SK-N-SH (cell line): ENCODE data around the gene ATR. TPM values are rescaled to one million over a fixed set of nuclear protein-coding genes. Genes with fewer than 3 reads are reported as not detected.
A peak's percentile ranks its signal among the peaks of the same experiment; 100 is the strongest.

ENCODE experiments used
- CTCF ChIA-PET: fragments of 300-600, 350-600 bp; formaldehyde crosslinking; extraction: SDS; loops from one replicate; lab custom pipeline; 2021; lab: Yijun Ruan, JAX
- POLR2A ChIA-PET: fragments of 350-600 bp; sonication (Branson Sonifier 250); formaldehyde crosslinking; extraction: SDS; loops from one replicate; lab custom pipeline; 2020; ENCODE audit warnings: antibody characterized with exemption, inconsistent platforms; lab: Yijun Ruan, JAX
- DNase-seq: peaks from one replicate; pipeline ENCODE4 v3.0.0; 2012
- H2AFZ ChIP-seq: fragments of 200-600 bp; sonication (generic); 2 replicates; pipeline ENCODE4 v1.8.1; 2016; ENCODE audit warnings: antibody characterized with exemption, mild to moderate bottlenecking, low read depth
- H3F3A ChIP-seq: fragments of 200-600 bp; sonication (generic); replicated peaks from 2 replicates; pipeline ENCODE3; 2016; ENCODE audit warnings: antibody characterized with exemption, mild to moderate bottlenecking; ENCODE audit not compliant: insufficient read depth
- H3K27ac ChIP-seq, 2 experiments: fragments of 200-500 bp in 1 of 2; fragments of 200-600 bp in 1 of 2; sonication (Bioruptor generic) in 1 of 2; sonication (generic), shearing (Covaris generic) in 1 of 2; 2 replicates each; pipeline versions ENCODE4 v1.5.1 to v1.6.1; 2014 to 2016; ENCODE audit warnings: low read depth in 2 of 2, inconsistent platforms in 1 of 2, low read length in 1 of 2, mild to moderate bottlenecking in 1 of 2, mixed read lengths in 1 of 2
- H3K27me3 ChIP-seq: fragments of 200-600 bp; sonication (generic), shearing (Covaris generic); 2 replicates; pipeline ENCODE4 v1.6.1; 2016; ENCODE audit warnings: mixed run types; ENCODE audit not compliant: insufficient read depth
- H3K36me3 ChIP-seq, 2 experiments: fragments of 200-500 bp in 1 of 2; fragments of 200-600 bp in 1 of 2; sonication (Bioruptor generic) in 1 of 2; sonication (generic) in 1 of 2; replicated peaks in 1 of 2; 2 replicates each; pipeline versions ENCODE3 to v1.5.1; 2014 to 2016; ENCODE audit warnings: low read length in 1 of 2, mild to moderate bottlenecking in 1 of 2; ENCODE audit not compliant: insufficient read depth in 2 of 2, control insufficient read depth in 1 of 2
- H3K4me1 ChIP-seq, 2 experiments: fragments of 200-500 bp in 1 of 2; fragments of 200-600 bp in 1 of 2; sonication (Bioruptor generic) in 1 of 2; sonication (generic), shearing (Covaris generic) in 1 of 2; 2 replicates each; pipeline versions ENCODE4 v1.5.1 to v1.6.1; 2014 to 2016; ENCODE audit warnings: low read depth in 1 of 2, low read length in 1 of 2, mixed run types in 1 of 2; ENCODE audit not compliant: insufficient read depth in 2 of 2, control insufficient read depth in 1 of 2
- H3K4me2 ChIP-seq: fragments of 200-600 bp; sonication (generic), shearing (Covaris generic); 2 replicates; pipeline ENCODE4 v1.6.1; 2017; ENCODE audit warnings: mixed run types
- H3K4me3 ChIP-seq, 2 experiments: fragments of 200-500 bp in 1 of 2; fragments of 200-600 bp in 1 of 2; sonication (Bioruptor generic) in 1 of 2; sonication (generic), shearing (Covaris generic) in 1 of 2; 2 replicates each; pipeline versions ENCODE4 v1.5.1 to v1.8.1; 2014 to 2016; ENCODE audit warnings: low read depth in 2 of 2, inconsistent platforms in 1 of 2, low read length in 1 of 2, mild to moderate bottlenecking in 1 of 2, mixed read lengths in 1 of 2, moderate library complexity in 1 of 2
- H3K79me2 ChIP-seq: fragments of 200-600 bp; sonication (generic); 2 replicates; pipeline ENCODE4 v1.8.1; 2017; ENCODE audit warnings: mild to moderate bottlenecking; ENCODE audit not compliant: insufficient read depth
- H3K9ac ChIP-seq: fragments of 200-600 bp; sonication (generic); 2 replicates; pipeline ENCODE4 v1.6.1; 2017; ENCODE audit warnings: mixed run types
- H3K9me2 ChIP-seq: fragments of 200-600 bp; sonication (generic); 2 replicates; pipeline ENCODE4 v1.6.1; 2017; ENCODE audit warnings: mixed run types
- H3K9me3 ChIP-seq: fragments of 200-600 bp; sonication (generic); 2 replicates; pipeline ENCODE4 v1.6.1; 2017; ENCODE audit warnings: mixed run types, mild to moderate bottlenecking, moderate library complexity
- H4K20me1 ChIP-seq: fragments of 200-600 bp; sonication (generic); 2 replicates; pipeline ENCODE4 v1.6.1; 2017; ENCODE audit warnings: mild to moderate bottlenecking, mixed run types; ENCODE audit not compliant: insufficient read depth
- CHD2 ChIP-seq: fragments of 150-350 bp; IDR thresholded peaks from 2 replicates; pipeline ENCODE4 v1.6.1; 2018; ENCODE audit warnings: low read length; ENCODE audit not compliant: partially characterized antibody
- CTCF ChIP-seq: fragments of 200-600 bp; sonication (generic); IDR thresholded peaks from 2 replicates; pipeline ENCODE4 v1.6.1; 2017; ENCODE audit warnings: antibody characterized with exemption, mild to moderate bottlenecking, moderate library complexity
- ELF1 ChIP-seq: IDR thresholded peaks from 2 replicates; pipeline ENCODE4 v1.4.0; 2012
- EZH2phosphoT487 ChIP-seq: fragments of 200-600 bp; sonication (generic); IDR thresholded peaks from 2 replicates; pipeline ENCODE4 v1.6.1; 2017; ENCODE audit warnings: low read depth, mixed run types, mild to moderate bottlenecking, antibody characterized with exemption, moderate library complexity, borderline replicate concordance
- FOSL2 ChIP-seq: IDR thresholded peaks from 2 replicates; pipeline ENCODE4 v1.4.0; 2012; ENCODE audit warnings: low read depth, mild to moderate bottlenecking, moderate library complexity, borderline replicate concordance
- FOXJ3 ChIP-seq: sonication (generic); formaldehyde crosslinking; IDR thresholded peaks from 2 replicates; pipeline ENCODE4 v1.5.1; 2020; ENCODE audit warnings: mild to moderate bottlenecking, missing genetic modification reagents
- FOXM1 ChIP-seq: IDR thresholded peaks from 2 replicates; pipeline ENCODE4 v1.4.0; 2012; ENCODE audit warnings: low read depth, mild to moderate bottlenecking
- GATA2 ChIP-seq: sonication (generic); formaldehyde crosslinking; IDR thresholded peaks from 2 replicates; pipeline ENCODE4 v1.5.0; 2020; ENCODE audit warnings: mild to moderate bottlenecking, missing genetic modification reagents
- JUND ChIP-seq: IDR thresholded peaks from 2 replicates; pipeline ENCODE4 v1.4.0; 2012
- MXI1 ChIP-seq: IDR thresholded peaks from 2 replicates; pipeline ENCODE4 v1.6.1; 2012; ENCODE audit warnings: mild to moderate bottlenecking, low read depth, low read length, improper control_type of control experiment
- NRF1 ChIP-seq: IDR thresholded peaks from 2 replicates; pipeline ENCODE4 v1.6.1; 2012; ENCODE audit warnings: low read depth, mild to moderate bottlenecking, low read length
- PBX3 ChIP-seq: IDR thresholded peaks from 2 replicates; pipeline ENCODE4; 2012
- POLR2AphosphoS5 ChIP-seq: IDR thresholded peaks from 2 replicates; pipeline ENCODE4 v1.6.1; 2012; ENCODE audit warnings: low read depth, low read length
- RCOR1 ChIP-seq: fragments of 150-350 bp; IDR thresholded peaks from 2 replicates; pipeline ENCODE4 v1.6.1; 2017; ENCODE audit warnings: antibody characterized with exemption, low read length
- RFX5 ChIP-seq: IDR thresholded peaks from 2 replicates; pipeline ENCODE4 v1.6.1; 2012; ENCODE audit warnings: mild to moderate bottlenecking, improper control_type of control experiment, low read length
- RXRA ChIP-seq: IDR thresholded peaks from 2 replicates; pipeline ENCODE4 v1.4.0; 2012; ENCODE audit warnings: low read depth, mild to moderate bottlenecking, borderline replicate concordance
- TAF1 ChIP-seq: IDR thresholded peaks from 2 replicates; pipeline ENCODE4 v1.6.1; 2012; ENCODE audit warnings: low read depth, mild to moderate bottlenecking, low read length, moderate library complexity, borderline replicate concordance
- TCF12 ChIP-seq: IDR thresholded peaks from 2 replicates; pipeline ENCODE4 v1.4.0; 2012
- TEAD4 ChIP-seq: IDR thresholded peaks from 2 replicates; pipeline ENCODE4 v1.4.0; 2012; ENCODE audit warnings: mild to moderate bottlenecking, borderline replicate concordance; ENCODE audit not compliant: insufficient read depth
- USF1 ChIP-seq: IDR thresholded peaks from 2 replicates; pipeline ENCODE4 v1.4.0; 2012; ENCODE audit warnings: low read depth, borderline replicate concordance
- YY1 ChIP-seq: IDR thresholded peaks from 2 replicates; pipeline ENCODE4 v1.4.0; 2012; ENCODE audit warnings: low read depth, mild to moderate bottlenecking
- WGBS: methylation state at CpG from one replicate; pipeline ENCODE4 v1.1.6; 2017; ENCODE audit warnings: low lambda C conversion rate; 5-methylcytosine and 5-hydroxymethylcytosine counted together
- polyA plus RNA-seq, 3 experiments: library from polyadenylated mRNA; depleted of rRNA; stranded (reverse); fragments of >200 nt; gene quantifications; 2 replicates each; pipeline ENCODE4 v1.2.3, GENCODE V29; 2012
- TF ChIP-seq, protein P1 (sequence below): IDR thresholded peaks from 2 replicates; pipeline ENCODE4 v1.6.1; 2012; ENCODE audit warnings: mild to moderate bottlenecking, low read depth, low read length, moderate library complexity
- TF ChIP-seq, protein P2 (sequence below): fragments of 150-350 bp; IDR thresholded peaks from 2 replicates; pipeline ENCODE4 v1.6.1; 2016; ENCODE audit warnings: mild to moderate bottlenecking, low read depth, low read length

The ATR gene
- polyA plus RNA-seq (2012; rRNA removed) = 7.3 and 13.2 TPM in 2 replicates
- polyA plus RNA-seq (2012; cell fraction: cytosol; rRNA removed) = 7.0 and 9.6 TPM in 2 replicates
- polyA plus RNA-seq (2012; cell fraction: nucleus; rRNA removed) = 18.4 and 37.0 TPM in 2 replicates

DNA sequence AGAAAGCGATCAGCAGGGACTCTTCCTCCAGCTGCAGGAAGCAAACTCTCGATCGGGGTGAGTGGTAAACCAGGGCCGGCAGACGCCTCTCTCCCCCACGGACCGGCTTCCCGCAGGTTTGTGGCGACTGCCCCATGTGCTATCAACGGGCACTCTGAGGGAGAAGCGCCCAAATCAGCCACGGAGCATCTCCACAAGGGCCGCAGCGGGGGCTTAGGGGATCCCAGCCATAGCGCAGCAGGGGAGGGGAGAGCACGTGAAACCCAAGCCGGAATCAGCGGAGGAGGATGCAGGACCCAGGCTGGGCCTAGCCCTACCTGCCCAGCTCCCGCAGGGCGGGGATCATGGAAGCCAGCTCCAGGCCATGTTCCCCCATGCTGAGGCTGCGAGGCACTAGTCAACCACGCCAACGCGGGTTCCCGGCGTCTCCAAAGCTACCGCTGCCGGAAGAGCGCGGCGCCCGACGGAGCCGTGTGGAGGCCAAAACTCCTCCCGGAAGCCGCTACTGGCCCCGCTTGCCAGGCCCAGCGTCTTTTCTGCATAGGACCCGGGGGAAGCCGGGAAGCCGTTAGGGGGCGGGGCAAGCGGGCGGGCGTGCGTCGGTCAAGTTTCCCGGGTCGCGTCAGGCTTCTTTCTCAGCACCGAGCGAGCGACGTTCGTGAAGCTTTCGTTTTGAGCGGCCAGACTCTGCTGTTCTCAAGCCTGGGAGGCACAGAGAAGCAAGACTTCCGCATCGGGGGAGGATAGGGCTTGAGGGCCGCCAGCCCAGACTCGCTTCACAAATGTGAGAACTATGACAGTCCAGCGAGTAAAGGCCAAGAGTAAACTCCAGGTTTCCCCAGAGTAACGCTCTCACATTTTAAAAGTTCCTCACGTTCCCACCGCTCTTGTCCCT, at the start of gene ATR:
Gene ATR, minus strand, starts transcription at position 405 of the 895 bp plus-strand sequence. Its CDS starts 29 bp downstream, at position 376.
- Histone ChIP-seq H3K9ac (peak within 1 kb of the TSS; percentile 85), H3K27ac (peak within 1 kb of the TSS; percentile 92 to 93), H3K4me1 (peaks cover 4 to 7% of the 10 kb centered on the region in 2 experiments; a peak in 3 of 4 replicates), H2AFZ (peak within 1 kb of the TSS; percentile 92), H3K27me3 (no peaks in the 10 kb centered on the region), H3K4me3 (peak within 1 kb of the TSS; percentile 91 to 97), H4K20me1 (no peaks in the 10 kb centered on the region), H3K9me3 (no peaks in the 10 kb centered on the region), H3K4me2 (peak within 1 kb of the TSS; percentile 80), H3K79me2 (peaks cover 49% of the 10 kb centered on the region), H3K36me3 (peaks cover 0 to 4% of the 10 kb centered on the region in 2 experiments), H3K9me2 (no peaks in the 10 kb centered on the region), H3F3A (peaks cover 4% of the 10 kb centered on the region)
- DNase-seq = peak; percentile 94
- ChIA-PET POLR2A (interaction anchor here (0.6 to 2.6 kb wide), 5 partner anchors 14 to 423 kb away, joined by 3 to 17 read pairs (median 4); partner anchors contain the start of genes TRPC1 and U2SURP), CTCF (interaction anchor here (0.7 to 3.2 kb wide), 5 partner anchors 8 to 423 kb away, joined by 3 to 15 read pairs (median 3); partner anchors contain the start of genes PCOLCE2 and U2SURP)
- under 1% methylated on average over 39 of the region's 65 CpGs for WGBS
- TF ChIP-seq POLR2AphosphoS5 (peak; percentile 92), FOSL2 (peak; percentile 22; the same call in 1 of the 2 replicates), FOXJ3 (CRISPR knock-in tag) (no peak; the same call in 1 of the 2 replicates), MXI1 (peak; percentile 99), ELF1 (peak; percentile 99), TCF12 (peak; percentile 48), TEAD4 (0 out of 2 replicates have a peak, but pooled peaks have one; percentile 20), CTCF (no peak), CHD2 (peak; percentile 75), GATA2 (CRISPR knock-in tag) (no peak), EZH2phosphoT487 (no peak), FOXM1 (peak; percentile 81; the same call in 1 of the 2 replicates), YY1 (peak; percentile 79), TAF1 (peak; percentile 89), JUND (peak; percentile 18; the same call in 1 of the 2 replicates), USF1 (peak; percentile 50; the same call in 1 of the 2 replicates), RCOR1 (peak; percentile 65; the same call in 1 of the 2 replicates), NRF1 (no peak), RFX5 (no peak; the same call in 1 of the 2 replicates), RXRA (no peak), PBX3 (peak; percentile 84)
- TF ChIP-seq, protein P1, sequence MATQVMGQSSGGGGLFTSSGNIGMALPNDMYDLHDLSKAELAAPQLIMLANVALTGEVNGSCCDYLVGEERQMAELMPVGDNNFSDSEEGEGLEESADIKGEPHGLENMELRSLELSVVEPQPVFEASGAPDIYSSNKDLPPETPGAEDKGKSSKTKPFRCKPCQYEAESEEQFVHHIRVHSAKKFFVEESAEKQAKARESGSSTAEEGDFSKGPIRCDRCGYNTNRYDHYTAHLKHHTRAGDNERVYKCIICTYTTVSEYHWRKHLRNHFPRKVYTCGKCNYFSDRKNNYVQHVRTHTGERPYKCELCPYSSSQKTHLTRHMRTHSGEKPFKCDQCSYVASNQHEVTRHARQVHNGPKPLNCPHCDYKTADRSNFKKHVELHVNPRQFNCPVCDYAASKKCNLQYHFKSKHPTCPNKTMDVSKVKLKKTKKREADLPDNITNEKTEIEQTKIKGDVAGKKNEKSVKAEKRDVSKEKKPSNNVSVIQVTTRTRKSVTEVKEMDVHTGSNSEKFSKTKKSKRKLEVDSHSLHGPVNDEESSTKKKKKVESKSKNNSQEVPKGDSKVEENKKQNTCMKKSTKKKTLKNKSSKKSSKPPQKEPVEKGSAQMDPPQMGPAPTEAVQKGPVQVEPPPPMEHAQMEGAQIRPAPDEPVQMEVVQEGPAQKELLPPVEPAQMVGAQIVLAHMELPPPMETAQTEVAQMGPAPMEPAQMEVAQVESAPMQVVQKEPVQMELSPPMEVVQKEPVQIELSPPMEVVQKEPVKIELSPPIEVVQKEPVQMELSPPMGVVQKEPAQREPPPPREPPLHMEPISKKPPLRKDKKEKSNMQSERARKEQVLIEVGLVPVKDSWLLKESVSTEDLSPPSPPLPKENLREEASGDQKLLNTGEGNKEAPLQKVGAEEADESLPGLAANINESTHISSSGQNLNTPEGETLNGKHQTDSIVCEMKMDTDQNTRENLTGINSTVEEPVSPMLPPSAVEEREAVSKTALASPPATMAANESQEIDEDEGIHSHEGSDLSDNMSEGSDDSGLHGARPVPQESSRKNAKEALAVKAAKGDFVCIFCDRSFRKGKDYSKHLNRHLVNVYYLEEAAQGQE = peak; percentile 65; the same call in 1 of the 2 replicates
- TF ChIP-seq, protein P2, sequence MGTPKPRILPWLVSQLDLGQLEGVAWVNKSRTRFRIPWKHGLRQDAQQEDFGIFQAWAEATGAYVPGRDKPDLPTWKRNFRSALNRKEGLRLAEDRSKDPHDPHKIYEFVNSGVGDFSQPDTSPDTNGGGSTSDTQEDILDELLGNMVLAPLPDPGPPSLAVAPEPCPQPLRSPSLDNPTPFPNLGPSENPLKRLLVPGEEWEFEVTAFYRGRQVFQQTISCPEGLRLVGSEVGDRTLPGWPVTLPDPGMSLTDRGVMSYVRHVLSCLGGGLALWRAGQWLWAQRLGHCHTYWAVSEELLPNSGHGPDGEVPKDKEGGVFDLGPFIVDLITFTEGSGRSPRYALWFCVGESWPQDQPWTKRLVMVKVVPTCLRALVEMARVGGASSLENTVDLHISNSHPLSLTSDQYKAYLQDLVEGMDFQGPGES = no peak
